Lower leg skin (tissue), 3 donors: ENCODE results near the gene UBA52.

Source experiments
- POLR2A ChIP-seq, 2 donors: fragments of 450-650 bp; IDR thresholded peaks; one replicate each; pipeline ENCODE4 v1.6.1; 2016 to 2017; ENCODE audit warnings: antibody characterized with exemption in 2 of 2, mild to moderate bottlenecking in 1 of 2, moderate library complexity in 1 of 2
- TF ChIP-seq, protein P1 (sequence below), 3 donors: fragments of 450-650 bp; IDR thresholded peaks; one replicate each; pipeline ENCODE4 v1.5.1; 2016; ENCODE audit warnings: antibody characterized with exemption in 3 of 3, mild to moderate bottlenecking in 3 of 3, moderate library complexity in 2 of 3

DNA sequence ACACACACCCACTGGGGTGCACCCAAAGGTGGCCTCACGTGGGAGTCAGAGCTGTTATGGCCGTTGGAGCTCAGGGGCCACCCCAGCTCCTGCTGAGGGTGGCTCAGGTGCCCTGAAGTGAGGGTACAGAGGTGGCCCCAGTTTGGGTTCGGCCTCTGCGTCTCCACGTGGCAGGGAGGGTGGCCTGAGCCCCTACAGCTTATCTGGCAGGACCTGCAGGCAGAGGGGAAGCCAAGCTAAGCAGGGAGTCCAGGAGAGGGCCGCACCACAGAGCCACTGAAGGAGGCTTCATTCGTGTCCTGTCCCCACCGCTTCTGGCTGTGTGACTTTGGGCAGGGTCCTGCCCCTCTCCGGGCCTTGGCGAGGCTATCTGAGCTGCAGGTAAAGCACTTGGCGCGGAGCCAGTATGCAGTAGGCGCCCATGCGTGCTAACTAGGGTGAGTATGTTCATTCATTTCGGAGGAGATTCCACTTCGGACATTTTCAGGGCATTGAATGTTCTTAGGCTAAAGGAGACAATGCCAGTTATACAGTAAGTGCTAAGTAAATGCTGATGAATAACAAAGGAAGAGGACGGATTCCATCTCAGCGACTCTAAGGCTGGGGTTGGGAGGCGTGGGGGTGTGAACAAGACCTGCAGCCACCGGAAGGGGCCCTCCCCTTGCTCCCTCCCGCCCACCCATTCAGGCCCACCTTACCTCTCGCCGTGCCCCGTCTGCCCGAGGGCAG, 21.9 kb downstream of the UBA52 start:
- TF ChIP-seq POLR2A (IDR thresholded peaks at IDR 0.05), result no peak
- TF ChIP-seq, protein P1, sequence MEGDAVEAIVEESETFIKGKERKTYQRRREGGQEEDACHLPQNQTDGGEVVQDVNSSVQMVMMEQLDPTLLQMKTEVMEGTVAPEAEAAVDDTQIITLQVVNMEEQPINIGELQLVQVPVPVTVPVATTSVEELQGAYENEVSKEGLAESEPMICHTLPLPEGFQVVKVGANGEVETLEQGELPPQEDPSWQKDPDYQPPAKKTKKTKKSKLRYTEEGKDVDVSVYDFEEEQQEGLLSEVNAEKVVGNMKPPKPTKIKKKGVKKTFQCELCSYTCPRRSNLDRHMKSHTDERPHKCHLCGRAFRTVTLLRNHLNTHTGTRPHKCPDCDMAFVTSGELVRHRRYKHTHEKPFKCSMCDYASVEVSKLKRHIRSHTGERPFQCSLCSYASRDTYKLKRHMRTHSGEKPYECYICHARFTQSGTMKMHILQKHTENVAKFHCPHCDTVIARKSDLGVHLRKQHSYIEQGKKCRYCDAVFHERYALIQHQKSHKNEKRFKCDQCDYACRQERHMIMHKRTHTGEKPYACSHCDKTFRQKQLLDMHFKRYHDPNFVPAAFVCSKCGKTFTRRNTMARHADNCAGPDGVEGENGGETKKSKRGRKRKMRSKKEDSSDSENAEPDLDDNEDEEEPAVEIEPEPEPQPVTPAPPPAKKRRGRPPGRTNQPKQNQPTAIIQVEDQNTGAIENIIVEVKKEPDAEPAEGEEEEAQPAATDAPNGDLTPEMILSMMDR (IDR thresholded peaks at IDR 0.05), result no peak
